WTC11 (cell line): ENCODE data around the gene UPF2. TPM values are rescaled to one million over a fixed set of nuclear protein-coding genes. Genes with fewer than 3 reads are reported as not detected.

Experiments used
- AFF4 ChIP-seq: sonication (generic); formaldehyde crosslinking; IDR thresholded peaks from 2 replicates; pipeline ENCODE4 v1.8.1; 2023; ENCODE audit warnings: mild to moderate bottlenecking, missing genetic modification reagents, borderline replicate concordance
- ARID4B ChIP-seq: sonication (generic); formaldehyde crosslinking; IDR thresholded peaks from 2 replicates; pipeline ENCODE4 v1.8.0; 2023; ENCODE audit warnings: missing genetic modification reagents, mild to moderate bottlenecking, borderline replicate concordance
- E2F5 ChIP-seq: sonication (generic); formaldehyde crosslinking; IDR thresholded peaks from 2 replicates; pipeline ENCODE4 v1.8.1; 2022; ENCODE audit warnings: mild to moderate bottlenecking, moderate library complexity, missing genetic modification reagents
- ETV6 ChIP-seq: sonication (generic); formaldehyde crosslinking; IDR thresholded peaks from 2 replicates; pipeline ENCODE4 v1.8.1; 2022; ENCODE audit warnings: mild to moderate bottlenecking, missing genetic modification reagents
- FOXP4 ChIP-seq: sonication (generic); formaldehyde crosslinking; IDR thresholded peaks from 2 replicates; pipeline ENCODE4 v1.8.0; 2022; ENCODE audit warnings: mild to moderate bottlenecking, missing genetic modification reagents
- GABPB1 ChIP-seq: sonication (generic); formaldehyde crosslinking; IDR thresholded peaks from 2 replicates; pipeline ENCODE4 v1.8.1; 2023; ENCODE audit warnings: mild to moderate bottlenecking, missing genetic modification reagents
- HMGXB4 ChIP-seq: sonication (generic); formaldehyde crosslinking; IDR thresholded peaks from 2 replicates; pipeline ENCODE4 v1.8.1; 2023; ENCODE audit warnings: mild to moderate bottlenecking, moderate library complexity, missing genetic modification reagents
- JUN ChIP-seq: sonication (generic); formaldehyde crosslinking; IDR thresholded peaks from 2 replicates; pipeline ENCODE4 v1.8.0; 2023; ENCODE audit warnings: mild to moderate bottlenecking, missing genetic modification reagents
- NFE2L1 ChIP-seq: sonication (generic); formaldehyde crosslinking; IDR thresholded peaks from 2 replicates; pipeline ENCODE4 v1.8.1; 2023; ENCODE audit warnings: missing genetic modification reagents
- USF1 ChIP-seq: sonication (generic); formaldehyde crosslinking; IDR thresholded peaks from 2 replicates; pipeline ENCODE4 v1.8.0; 2022; ENCODE audit warnings: mild to moderate bottlenecking, missing genetic modification reagents
- USF2 ChIP-seq: sonication (generic); formaldehyde crosslinking; IDR thresholded peaks from 2 replicates; pipeline ENCODE4 v1.8.1; 2023; ENCODE audit warnings: mild to moderate bottlenecking, missing genetic modification reagents, moderate library complexity
- ZNF263 ChIP-seq: sonication (generic); formaldehyde crosslinking; IDR thresholded peaks from 2 replicates; pipeline ENCODE4 v1.8.1; 2022; ENCODE audit warnings: low read depth, mild to moderate bottlenecking, moderate library complexity, missing genetic modification reagents
- ZNF512 ChIP-seq: sonication (generic); formaldehyde crosslinking; IDR thresholded peaks from 2 replicates; pipeline ENCODE4 v1.8.1; 2022; ENCODE audit warnings: missing genetic modification reagents, borderline replicate concordance
- total RNA-seq: library from RNA; stranded (reverse); gene quantifications from 3 replicates; pipeline ENCODE4 v1.2.3, GENCODE V29; 2021

UPF2 gene
- total RNA-seq, 1 experiment from 2014 or later = 24.3 TPM

GRCh38 chr10:12020574-12020973, 22.0 kb downstream of the UPF2 start (continued):
- no peak for TF ChIP-seq ARID4B (CRISPR knock-in tag)
- TF ChIP-seq E2F5 (CRISPR knock-in tag) = no peak
- no peak for TF ChIP-seq JUN (CRISPR knock-in tag)
- no peak for TF ChIP-seq AFF4
- no peak for TF ChIP-seq ETV6
- TF ChIP-seq FOXP4 = no peak
- no peak for TF ChIP-seq USF2 (CRISPR knock-in tag)
- TF ChIP-seq NFE2L1 (CRISPR knock-in tag) = no peak
- TF ChIP-seq ZNF512 (CRISPR knock-in tag) = no peak
- no peak for TF ChIP-seq HMGXB4
- no peak for TF ChIP-seq USF1 (CRISPR knock-in tag)
- no peak for TF ChIP-seq GABPB1 (CRISPR knock-in tag)
- no peak for TF ChIP-seq ZNF263 (CRISPR knock-in tag)
